ENCODE results near the gene MRC1.

DNA sequence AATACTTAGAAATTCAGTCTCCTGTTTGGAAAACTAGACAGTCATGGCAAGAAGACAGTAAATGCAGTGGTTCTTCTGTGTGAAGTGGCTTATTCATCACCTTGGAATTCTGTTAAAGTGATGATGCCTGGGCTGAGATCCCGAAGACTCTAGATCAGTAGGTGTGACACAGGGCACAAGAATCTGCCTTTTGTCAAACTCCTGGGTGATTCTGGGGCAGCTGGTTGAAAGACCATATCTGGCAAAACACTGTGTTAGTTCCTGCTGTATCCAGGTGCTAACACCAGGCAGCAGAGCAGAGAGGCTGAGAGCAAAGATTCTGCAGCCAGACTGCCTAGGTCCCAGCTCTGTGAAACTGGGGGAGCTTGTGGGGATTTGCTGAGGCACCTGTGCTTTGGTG is 26.5 kb downstream of the MRC1 start:
- TF ChIP-seq POLR2A (IDR thresholded peaks at IDR 0.05; ENCODE audit: low read length) (no peak), NR3C1 (IDR thresholded peaks at IDR 0.05) (no peak), PBX3 (IDR thresholded peaks at IDR 0.05) (0 out of 2 replicates have a peak, but pooled peaks have one; percentile 29), RARB (CRISPR knock-in tag; IDR thresholded peaks at IDR 0.05) (no peak), HOXA7 (CRISPR knock-in tag; IDR thresholded peaks at IDR 0.05) (no peak), NPAS2 (CRISPR knock-in tag; IDR thresholded peaks at IDR 0.05; ENCODE audit: borderline replicate concordance) (no peak), ESRRA (IDR thresholded peaks at IDR 0.05; ENCODE audit: borderline replicate concordance, low read length) (no peak), RFX5 (IDR thresholded peaks at IDR 0.05) (no peak)
- TF ChIP-seq, protein P1, sequence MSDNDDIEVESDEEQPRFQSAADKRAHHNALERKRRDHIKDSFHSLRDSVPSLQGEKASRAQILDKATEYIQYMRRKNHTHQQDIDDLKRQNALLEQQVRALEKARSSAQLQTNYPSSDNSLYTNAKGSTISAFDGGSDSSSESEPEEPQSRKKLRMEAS (IDR thresholded peaks at IDR 0.05) = no peak
- TF ChIP-seq, protein P2, sequence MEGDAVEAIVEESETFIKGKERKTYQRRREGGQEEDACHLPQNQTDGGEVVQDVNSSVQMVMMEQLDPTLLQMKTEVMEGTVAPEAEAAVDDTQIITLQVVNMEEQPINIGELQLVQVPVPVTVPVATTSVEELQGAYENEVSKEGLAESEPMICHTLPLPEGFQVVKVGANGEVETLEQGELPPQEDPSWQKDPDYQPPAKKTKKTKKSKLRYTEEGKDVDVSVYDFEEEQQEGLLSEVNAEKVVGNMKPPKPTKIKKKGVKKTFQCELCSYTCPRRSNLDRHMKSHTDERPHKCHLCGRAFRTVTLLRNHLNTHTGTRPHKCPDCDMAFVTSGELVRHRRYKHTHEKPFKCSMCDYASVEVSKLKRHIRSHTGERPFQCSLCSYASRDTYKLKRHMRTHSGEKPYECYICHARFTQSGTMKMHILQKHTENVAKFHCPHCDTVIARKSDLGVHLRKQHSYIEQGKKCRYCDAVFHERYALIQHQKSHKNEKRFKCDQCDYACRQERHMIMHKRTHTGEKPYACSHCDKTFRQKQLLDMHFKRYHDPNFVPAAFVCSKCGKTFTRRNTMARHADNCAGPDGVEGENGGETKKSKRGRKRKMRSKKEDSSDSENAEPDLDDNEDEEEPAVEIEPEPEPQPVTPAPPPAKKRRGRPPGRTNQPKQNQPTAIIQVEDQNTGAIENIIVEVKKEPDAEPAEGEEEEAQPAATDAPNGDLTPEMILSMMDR (IDR thresholded peaks at IDR 0.05) = no peak
- TF ChIP-seq, protein P3, sequence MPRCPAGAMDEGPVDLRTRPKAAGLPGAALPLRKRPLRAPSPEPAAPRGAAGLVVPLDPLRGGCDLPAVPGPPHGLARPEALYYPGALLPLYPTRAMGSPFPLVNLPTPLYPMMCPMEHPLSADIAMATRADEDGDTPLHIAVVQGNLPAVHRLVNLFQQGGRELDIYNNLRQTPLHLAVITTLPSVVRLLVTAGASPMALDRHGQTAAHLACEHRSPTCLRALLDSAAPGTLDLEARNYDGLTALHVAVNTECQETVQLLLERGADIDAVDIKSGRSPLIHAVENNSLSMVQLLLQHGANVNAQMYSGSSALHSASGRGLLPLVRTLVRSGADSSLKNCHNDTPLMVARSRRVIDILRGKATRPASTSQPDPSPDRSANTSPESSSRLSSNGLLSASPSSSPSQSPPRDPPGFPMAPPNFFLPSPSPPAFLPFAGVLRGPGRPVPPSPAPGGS (IDR thresholded peaks at IDR 0.05) = no peak
